Measurements from ENCODE around the gene PPP1R37. TPM values are rescaled to one million over a fixed set of nuclear protein-coding genes. Genes with fewer than 3 reads are reported as not detected.

PPP1R37 gene
- total and polyA plus RNA-seq, 2 of the 8 experiments (the other 6 are each of a cell fraction or from before 2014, with no cell fraction given) = 14.6 to 25.7 TPM

- TF ChIP-seq HDAC6 (IDR thresholded peaks at IDR 0.05; ENCODE audit: low read depth, low read length) (no peak), SP2 (IDR thresholded peaks at IDR 0.05; ENCODE audit: low read length) (no peak), RAD21 (IDR thresholded peaks at IDR 0.05 in 1 of 2, conservative IDR thresholded peaks at IDR 0.05 in 1 of 2; ENCODE audit: low read depth in 2 of 2, low read length in 2 of 2) (no peak), SUZ12 (IDR thresholded peaks at IDR 0.05; ENCODE audit: low read length) (no peak), JUND (IDR thresholded peaks at IDR 0.05; ENCODE audit: low read length) (no peak)
Observed at GRCh38 chr19:45094137-45094536, 1.2 kb downstream of the PPP1R37 start (continued).
